NCI-H510A treated with DMSO at 0.1 percent for 48 hours (cell line): Measurements from ENCODE around the gene TRA2A.
A peak's percentile ranks its signal among the peaks of the same experiment; 100 is the strongest.

ENCODE experiments used
- DNase-seq: peaks from one replicate; lab custom pipeline; 2025; lab: John Stamatoyannopoulos, UW

The TRA2A gene

DNA sequence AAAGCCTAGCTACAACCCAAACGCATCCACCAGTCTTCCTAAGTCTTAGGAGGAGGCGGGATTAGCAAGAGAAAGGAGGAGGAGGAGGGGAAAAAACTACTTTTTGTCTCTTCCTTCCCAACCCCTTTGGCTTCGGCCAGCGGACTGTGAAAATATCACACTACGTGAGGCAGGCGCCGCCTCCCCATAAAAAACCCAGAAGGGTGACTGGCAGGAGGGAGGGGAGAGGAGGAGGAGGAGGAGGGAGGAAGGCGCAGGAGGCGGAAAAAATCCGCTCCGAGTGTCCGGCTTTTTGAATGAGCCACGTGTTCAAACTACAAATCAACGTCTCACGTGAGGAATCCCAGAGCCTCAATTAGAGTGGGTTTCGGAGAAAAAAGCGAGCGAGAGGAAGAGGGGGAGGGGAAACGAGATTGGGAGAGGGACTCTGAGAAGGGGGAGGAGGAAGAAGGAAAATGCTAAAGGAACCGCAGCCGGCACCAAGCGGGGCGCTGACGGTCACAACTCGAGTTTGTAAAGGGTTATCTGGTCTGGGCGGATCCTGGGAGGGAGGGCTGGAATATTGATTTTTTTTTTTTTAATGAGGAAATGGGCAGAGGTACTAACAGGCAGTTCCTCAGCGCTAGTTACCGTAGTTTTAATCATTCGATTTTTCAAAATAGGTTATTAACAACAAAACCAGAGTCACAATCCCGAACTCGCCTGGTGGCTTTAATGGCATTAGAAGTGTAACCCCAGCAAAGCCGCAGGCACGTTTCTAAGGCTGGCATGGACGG is 61.3 kb downstream of the TRA2A start, which contains the start of gene IGF2BP3:
Gene IGF2BP3 (minus strand): TSS at position 162 of the 776 bp plus-strand sequence. CDS start 381 bp downstream, outside the sequence.
- DNase-seq, result peak; percentile 97

DNA sequence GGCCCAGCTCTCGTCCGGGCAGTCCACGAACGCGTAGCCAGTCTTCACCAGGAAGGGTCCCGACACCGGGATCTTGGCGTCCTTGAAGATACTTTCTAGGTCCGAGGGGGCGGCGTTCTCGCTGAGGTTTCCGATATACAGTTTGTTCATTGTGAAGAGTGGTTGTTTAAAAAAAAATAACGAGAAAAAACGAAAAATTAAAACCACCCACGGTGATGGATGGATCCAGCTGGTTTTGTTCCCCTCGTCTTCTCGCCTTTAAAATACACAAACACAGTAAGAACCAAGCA is 61.9 kb downstream of the TRA2A start:
- no peak for DNase-seq

DNA sequence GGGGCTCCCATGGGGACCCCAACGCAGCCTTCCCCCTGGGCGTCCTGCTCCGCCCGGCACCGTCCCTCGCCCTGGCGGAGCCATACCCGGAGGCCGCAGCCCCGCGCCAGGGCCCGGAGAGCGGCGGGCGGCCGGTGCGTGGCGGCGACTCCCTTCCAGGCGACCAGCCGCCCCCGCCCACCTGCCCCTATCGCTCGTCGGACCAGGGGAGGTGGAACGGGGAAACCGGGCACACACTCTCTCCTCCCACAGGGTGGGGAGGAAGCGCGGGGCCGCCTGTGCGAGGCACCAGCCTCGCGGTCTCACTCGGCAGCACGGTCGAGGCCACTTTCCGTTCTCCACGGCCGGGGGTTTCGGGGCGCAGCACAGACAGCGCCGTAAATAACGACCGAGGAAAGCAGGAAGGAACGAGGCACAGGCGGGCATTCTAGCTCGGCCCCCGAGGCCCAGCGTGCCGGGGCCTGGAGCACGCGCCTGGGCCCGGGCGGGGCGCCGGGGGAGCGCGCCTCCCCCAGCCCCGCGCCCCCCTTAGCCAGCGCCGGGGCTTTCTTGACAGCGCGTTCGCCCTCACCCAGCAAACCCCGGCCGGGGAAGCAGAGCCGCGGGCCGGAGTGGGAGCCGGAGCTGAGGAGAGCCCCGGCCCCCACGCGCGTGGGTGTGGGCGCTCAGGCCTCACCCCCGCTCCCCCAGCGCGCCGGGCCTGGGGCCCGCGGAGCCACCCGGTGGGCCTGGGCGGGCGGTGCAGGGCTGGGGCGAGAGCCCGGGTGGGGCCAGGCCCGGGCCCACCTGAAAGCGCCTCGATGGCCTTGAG is 62.4 kb downstream of the TRA2A start:
- DNase-seq, result no peak

DNA sequence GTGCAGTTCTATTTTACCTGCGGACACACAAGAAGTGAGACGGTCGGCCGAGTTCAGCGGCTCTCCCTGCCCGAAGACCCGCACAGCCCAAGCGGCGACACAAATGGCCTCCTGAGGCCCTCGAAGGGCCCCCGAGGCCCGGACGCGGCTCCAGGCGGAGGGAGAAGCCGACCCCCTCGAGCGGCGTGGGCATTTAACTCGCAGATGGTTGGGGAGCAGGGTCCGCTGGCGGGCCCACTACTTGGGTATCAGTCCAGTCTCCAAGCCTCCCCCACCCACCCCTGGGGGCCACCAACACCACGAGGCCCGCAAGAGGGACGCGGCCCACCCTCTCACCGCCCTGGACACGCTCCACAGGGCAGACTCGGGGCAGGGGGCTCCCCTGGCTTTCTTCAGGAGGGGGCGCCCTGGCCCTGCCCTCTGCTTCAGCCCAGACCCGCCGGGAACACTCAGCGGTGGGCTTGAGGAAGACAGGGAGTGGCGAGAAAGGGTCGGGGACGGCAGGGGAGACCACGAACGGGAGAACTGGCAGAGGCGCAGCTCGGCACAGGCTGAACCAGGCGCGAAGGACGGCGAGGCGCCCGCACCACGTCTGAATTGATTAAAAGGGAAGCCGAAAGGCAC is 63.1 kb downstream of the TRA2A start:
- DNase-seq, result no peak

DNA sequence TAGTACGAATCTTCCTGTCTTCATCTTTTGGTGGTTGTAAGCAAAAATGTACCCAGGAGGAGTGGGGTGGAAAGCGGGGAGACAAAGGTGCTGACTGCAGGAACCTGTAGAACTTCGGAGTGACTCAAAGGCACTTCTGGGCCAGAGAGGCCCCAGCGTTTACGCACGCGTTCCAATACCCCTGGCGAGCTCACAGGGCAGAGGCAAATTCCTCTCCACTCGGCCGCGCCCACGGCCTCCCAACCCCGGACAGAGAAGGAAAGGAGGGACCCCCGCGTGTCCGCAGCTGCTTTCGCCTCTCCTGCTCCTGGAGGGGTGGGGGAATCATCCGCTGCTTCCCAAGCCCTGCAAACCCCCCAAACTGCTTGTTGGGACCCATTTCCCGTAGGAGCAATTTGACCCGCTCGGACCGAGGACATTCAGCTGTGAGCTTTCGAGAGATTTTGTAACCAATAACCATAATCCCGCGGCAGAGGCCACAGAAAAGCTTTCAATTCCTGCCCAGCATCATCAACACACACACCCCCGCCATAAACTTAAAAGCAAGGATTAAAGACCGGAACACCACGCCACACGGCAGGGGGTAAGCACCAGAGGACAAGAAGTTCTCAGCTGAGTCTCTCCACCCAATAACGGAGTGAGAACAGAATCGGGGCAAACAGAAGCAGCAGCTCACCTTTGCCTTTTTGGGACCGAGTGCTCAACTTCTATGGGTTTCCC is 63.8 kb downstream of the TRA2A start:
- DNase-seq, result peak; percentile 31

DNA sequence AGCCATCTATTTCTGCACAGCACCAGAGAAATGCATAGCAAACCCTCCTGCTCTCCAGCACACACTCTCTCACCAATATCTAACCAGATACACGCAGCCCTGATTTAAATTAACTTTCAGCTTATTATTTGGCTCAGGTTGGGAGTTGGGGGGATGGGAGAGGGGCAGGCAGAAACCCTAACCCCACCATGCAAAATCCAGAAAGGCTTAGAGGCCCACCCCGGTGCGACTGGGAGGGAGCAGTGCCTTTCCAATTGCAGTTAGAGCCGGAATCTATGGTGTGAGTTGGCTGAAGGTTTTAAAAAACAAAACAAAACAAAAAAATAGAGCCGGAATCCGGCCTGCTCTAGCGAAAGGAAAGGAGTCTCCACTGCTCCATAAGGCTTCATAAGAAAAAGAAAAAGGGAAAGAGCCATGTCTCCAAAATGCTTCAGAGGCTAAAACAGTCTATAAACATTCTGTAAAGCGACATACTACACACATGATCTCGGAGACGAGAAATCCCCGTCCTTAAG is 64.4 kb downstream of the TRA2A start:
- no peak for DNase-seq

DNA sequence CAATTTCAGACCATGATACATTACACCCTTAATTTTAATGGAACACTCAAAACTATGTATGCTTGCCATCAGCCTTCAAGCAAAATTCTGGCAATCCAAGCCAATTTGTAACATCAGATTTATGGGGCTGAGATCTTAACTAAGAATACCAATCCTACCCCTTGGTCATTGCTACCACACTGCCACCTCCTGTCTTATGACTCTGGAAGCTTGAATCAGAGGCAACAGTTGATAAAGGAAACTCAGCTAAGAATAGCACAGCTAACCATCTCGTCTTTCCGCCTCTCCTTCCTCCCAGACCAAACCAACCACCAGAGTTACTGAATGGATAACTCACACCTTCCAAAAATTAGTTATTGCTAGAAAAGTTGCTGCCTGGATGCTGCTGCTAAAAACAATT is 68.9 kb downstream of the TRA2A start:
- DNase-seq, result no peak

DNA sequence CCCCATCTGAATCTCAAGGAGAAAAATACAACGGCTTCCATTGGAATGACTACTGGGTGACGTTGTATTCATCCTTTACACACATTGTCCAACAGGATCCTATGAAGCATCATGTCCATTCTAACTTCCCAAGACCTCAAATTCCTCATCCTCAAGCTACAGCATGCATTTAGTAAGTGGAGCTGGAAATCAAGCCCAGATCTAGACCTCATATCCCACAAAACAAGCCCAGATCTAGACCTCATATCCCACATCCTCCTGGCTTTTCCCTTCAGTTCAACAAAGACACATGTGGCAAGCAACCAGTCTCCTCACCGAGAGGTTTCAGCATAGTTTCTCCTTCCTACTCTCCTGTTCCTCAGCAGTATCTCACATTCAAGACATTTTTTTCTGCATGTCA is 73.7 kb downstream of the TRA2A start:
- no peak for DNase-seq

DNA sequence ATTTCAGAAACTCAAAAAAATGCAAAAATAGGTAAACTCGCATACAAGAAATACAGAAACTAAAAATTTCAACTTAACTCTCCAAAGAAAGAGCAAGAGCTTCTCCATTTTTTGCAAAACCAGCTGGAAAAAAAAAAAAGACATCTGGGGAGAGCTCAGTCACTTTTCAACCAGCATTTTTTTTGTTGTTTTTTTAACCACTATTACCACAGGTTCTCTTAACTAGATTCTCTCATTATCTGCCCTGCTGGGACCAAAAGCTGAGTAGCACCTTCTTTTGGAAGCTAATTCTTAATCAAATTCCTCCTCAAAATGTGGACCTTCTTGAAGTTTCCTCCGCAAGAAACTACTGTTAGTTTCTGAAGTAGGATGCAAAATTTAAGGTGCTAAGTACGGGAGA is 75.7 kb downstream of the TRA2A start:
- DNase-seq, result no peak

DNA sequence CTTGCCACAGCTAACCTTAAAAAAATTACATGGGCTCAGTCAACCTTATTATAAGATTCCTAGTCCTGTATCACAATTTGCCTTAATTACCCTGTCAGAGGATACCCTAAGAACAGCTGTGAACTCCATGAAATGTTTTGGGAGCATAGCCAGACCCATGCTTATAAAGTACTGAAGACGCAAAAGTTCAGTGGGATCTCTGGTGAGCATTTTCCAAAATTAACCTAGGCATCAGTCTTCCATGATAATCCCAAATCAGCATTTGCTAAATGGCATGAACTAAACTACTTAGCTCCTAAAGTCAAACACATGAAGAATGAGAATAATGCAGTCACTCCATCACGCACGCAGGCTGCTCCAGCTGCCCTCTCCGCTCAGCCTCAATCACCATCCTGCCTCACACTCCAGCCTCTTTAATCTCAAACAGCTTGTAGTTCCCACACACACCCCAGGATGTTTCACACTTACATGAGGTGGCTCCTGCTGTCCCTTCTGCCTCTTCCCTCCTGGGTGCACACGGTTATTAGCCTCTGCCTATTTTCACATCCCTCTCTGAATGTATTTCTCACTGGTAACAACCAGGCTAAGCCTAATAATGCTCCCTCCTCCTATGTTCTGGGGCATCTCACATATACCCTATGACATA is 76.8 kb downstream of the TRA2A start:
- no peak for DNase-seq
